GM12872 (cell line): ENCODE results near the gene SERTAD2.

ENCODE experiments used
- TF ChIP-seq, protein P1 (sequence below): IDR thresholded peaks from 3 replicates; pipeline ENCODE4 v1.5.1; 2011; ENCODE audit warnings: low read depth, mild to moderate bottlenecking, low read length, moderate library complexity; ENCODE audit not compliant: insufficient read depth

SERTAD2 gene

DNA sequence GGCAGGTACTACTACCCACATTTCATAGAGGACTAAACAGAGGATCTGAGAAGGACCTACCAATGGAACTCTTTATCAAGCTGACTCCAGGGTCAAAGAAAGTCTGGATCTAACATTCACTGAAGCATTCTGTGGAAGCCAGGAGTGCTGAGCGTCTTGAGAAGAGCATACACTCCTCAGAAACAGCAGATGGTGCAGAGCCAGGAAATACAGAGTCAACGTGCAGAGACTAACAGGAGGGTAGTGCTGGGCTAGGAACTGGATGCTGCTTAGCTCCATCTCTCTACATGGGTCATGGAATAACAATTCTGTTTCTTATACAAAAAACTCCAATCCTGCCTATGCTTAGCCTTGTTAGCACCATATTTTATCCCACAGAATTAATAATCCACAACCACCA, 5.5 kb upstream of the SERTAD2 start:
- TF ChIP-seq, protein P1, sequence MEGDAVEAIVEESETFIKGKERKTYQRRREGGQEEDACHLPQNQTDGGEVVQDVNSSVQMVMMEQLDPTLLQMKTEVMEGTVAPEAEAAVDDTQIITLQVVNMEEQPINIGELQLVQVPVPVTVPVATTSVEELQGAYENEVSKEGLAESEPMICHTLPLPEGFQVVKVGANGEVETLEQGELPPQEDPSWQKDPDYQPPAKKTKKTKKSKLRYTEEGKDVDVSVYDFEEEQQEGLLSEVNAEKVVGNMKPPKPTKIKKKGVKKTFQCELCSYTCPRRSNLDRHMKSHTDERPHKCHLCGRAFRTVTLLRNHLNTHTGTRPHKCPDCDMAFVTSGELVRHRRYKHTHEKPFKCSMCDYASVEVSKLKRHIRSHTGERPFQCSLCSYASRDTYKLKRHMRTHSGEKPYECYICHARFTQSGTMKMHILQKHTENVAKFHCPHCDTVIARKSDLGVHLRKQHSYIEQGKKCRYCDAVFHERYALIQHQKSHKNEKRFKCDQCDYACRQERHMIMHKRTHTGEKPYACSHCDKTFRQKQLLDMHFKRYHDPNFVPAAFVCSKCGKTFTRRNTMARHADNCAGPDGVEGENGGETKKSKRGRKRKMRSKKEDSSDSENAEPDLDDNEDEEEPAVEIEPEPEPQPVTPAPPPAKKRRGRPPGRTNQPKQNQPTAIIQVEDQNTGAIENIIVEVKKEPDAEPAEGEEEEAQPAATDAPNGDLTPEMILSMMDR: no peak

DNA sequence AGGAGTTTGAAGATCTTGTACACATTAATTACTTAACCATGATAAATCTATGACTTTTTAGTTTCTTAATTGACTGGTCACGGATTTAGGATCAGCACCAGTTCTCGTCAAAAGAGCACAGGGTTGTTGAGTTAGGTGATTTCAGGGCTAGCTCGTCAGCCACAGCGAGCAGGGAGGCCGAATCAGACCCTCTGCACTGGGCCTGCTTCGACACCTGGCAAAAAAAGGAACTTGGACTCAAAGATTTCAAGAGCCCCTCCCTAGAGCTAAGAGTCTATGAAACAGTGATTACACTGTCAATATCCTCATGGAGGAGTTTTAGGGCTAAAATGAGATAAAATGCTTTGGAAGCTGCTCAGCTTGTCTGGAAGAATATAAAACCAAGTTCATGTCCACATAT, 4.6 kb upstream of the SERTAD2 start:
- TF ChIP-seq, protein P1: no peak

DNA sequence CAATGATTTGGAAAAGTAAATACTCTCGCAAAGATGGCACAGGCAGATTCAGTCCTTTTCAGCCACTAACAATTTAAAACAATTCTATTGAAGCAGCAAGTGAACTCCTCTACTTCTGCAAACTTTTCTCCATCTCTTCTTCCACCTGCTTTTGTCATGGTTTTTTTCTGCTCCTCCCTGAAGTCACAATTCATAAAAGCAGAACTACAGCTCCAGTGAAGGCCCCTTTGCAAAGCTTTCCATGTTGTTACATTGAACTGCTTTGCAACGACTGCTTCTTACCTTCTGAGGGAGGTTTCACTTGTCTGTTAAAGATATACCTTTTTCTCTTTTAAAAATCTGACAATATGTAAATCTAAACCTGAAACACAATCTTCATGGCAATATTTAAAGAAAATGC, 3.7 kb upstream of the SERTAD2 start:
- TF ChIP-seq, protein P1: no peak

DNA sequence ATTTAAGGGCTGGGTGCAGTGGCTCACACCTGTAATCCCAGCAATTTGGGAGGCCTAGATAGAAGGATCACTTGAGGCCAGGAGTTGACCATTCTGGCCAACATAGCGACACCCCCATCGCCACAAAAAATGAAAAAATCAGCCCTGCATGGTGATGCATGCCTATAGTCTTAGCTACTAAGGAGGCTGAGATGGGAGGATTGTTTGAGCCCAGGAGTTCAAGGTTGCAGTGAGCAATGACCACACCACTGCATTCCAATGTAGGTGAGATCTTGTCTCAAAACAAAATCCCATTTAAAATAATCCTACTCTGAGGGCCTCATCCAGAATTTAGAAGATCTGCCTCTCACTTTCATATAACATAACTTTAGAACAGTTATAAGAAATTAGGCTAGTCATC, 2.7 kb upstream of the SERTAD2 start:
- TF ChIP-seq, protein P1: no peak

DNA sequence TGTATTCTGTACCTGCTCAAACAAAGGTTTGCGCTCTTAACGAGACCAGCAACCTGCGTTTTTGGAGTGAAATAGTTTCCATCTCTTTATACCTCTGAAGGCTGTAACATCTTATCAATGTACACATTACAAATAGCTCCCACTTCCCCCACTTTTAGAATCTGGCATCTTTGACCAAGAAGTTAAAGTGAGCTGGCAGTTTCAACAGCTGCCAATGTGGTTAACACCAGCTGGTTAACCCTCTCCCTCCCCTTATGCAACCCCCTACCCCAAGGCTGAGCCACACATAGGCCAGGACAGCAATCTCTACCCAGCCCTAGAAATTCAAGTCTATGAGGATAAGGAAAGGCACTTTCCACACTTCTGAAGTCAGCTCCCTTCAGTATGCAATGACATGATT, 2.2 kb upstream of the SERTAD2 start:
- TF ChIP-seq, protein P1: no peak

DNA sequence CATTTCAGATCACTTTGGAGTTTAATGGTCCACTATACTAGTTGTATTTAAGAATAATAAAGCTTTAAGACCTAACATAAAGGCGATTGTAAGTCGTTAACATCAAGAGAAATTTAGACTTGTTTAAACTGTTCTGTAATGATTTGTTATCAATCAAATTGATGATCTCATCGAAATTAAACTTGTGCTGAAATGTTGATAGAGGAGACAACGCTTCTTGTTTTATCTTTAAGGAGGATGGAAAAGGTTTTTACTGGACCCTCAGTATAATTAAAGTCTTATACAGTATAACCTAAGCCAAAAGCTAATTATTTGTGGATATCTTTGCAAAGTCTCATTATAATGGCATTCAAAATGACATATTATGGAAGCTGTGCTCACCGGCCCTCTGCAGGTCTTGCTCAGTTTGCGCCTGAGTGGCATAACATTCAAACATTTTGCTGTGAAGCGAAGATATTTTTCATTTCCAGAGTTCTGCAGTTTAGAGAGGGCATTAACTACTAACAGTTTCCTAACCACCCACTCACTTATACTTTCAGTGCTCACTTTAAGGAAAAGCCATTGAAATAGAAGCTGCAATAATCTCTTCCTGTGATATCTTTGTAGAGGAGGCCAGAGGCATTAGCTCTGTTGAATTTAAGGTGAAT, 1.4 kb upstream of the SERTAD2 start:
- TF ChIP-seq, protein P1: peak; percentile 39; the same call in 2 of the 3 replicates

DNA sequence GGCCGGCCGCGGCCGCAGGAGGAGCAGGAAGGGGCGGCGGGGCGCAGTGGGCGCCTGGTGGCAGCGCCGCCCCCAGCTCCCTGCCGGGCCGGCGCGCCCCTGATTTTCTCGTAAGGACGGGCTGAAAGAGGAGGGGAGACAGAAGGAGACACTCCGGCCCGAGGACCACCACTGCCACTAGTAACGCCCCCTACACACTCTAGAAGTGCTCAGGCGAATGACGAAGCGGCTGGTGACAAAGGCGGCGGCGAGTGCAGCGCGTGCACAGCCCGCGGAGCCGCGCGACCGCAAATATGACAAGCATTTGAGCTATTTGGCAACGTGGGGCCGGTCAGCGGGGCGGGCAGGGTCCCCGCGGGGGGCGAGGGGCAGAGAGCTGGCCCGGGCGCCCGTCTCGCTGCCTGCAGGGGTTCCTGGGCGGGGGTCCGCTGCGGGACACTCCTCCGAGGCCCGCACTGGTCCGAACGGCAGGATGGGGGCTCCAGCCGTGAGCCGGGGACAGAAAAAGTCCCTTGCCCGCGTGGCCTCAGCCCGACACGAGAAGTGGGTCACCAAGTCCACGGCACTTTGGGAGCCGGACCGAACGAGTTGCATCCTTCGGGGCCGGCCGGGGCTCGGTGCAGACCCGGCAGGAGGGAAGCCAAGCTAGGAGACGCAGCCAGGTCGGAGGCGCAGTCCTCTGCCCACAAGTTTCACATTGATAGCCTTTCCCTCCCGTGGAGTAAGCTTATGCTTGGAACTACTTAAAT, 524 bp upstream of the SERTAD2 start:
- TF ChIP-seq, protein P1: no peak
